GM12874 (cell line): ENCODE measurements around the gene VIPR2.

Source experiments
- CTCF ChIP-seq: IDR thresholded peaks from 2 replicates; pipeline ENCODE4 v1.5.1; 2011; ENCODE audit warnings: low read depth, mild to moderate bottlenecking, control low read depth, low read length, moderate library complexity; ENCODE audit not compliant: insufficient read depth

Gene VIPR2

GRCh38 chr7:159007364-159007995, 137.2 kb downstream of the VIPR2 start:
- TF ChIP-seq CTCF, result no peak

GRCh38 chr7:159006610-159007130, 138.0 kb downstream of the VIPR2 start:
- no peak for TF ChIP-seq CTCF

GRCh38 chr7:159005618-159006017, 139.0 kb downstream of the VIPR2 start:
- no peak for TF ChIP-seq CTCF

- TF ChIP-seq CTCF, result no peak
Measured at GRCh38 chr7:159004411-159004810, 140.3 kb downstream of the VIPR2 start.

- no peak for TF ChIP-seq CTCF
Measured at GRCh38 chr7:159001811-159002210, 142.9 kb downstream of the VIPR2 start.

GRCh38 chr7:159000859-159001435, 143.7 kb downstream of the VIPR2 start:
- TF ChIP-seq CTCF, result no peak

- TF ChIP-seq CTCF, result no peak
Measured at GRCh38 chr7:159000070-159000469, 144.6 kb downstream of the VIPR2 start.
